Neural cell (in vitro differentiated cells): ENCODE results near the gene CSRNP3. TPM values are rescaled to one million over a fixed set of nuclear protein-coding genes. Genes with fewer than 3 reads are reported as not detected.

ENCODE experiments used
- H2AFZ ChIP-seq: fragments of 200-600, 300-800 bp; sonication (generic), shearing (Covaris generic); 2 replicates; pipeline ENCODE4 v1.6.0; 2014; ENCODE audit warnings: low read depth, mild to moderate bottlenecking, antibody characterized with exemption, low read length, moderate library complexity
- H3F3A ChIP-seq: fragments of 200-600 bp; shearing (Covaris generic); 2 replicates; pipeline ENCODE4 v1.6.1; 2016; ENCODE audit warnings: mild to moderate bottlenecking, moderate library complexity, mixed read lengths, antibody characterized with exemption, low read length; ENCODE audit not compliant: insufficient read depth, poor library complexity, severe bottlenecking
- H3K27ac ChIP-seq: fragments of 200-600, 300-800 bp; sonication (generic), shearing (Covaris generic); 2 replicates; pipeline ENCODE4 v1.5.1; 2014; ENCODE audit warnings: mild to moderate bottlenecking, low read length, moderate library complexity
- H3K27me3 ChIP-seq: fragments of 300-800, 200-600 bp; sonication (generic), shearing (Covaris generic); 2 replicates; pipeline ENCODE4 v1.6.0; 2014; ENCODE audit warnings: mild to moderate bottlenecking, low read depth, low read length, moderate library complexity; ENCODE audit not compliant: insufficient read depth
- H3K36me3 ChIP-seq: fragments of 300-800, 200-600 bp; sonication (generic), shearing (Covaris generic); 2 replicates; pipeline ENCODE4 v1.5.1; 2014; ENCODE audit warnings: mild to moderate bottlenecking, antibody characterized with exemption, low read length, moderate library complexity; ENCODE audit not compliant: insufficient read depth
- H3K4me2 ChIP-seq: fragments of 300-800, 200-600 bp; sonication (generic), shearing (Covaris generic); 2 replicates; pipeline ENCODE4 v1.6.0; 2014; ENCODE audit warnings: mild to moderate bottlenecking, low read length
- H3K4me3 ChIP-seq: fragments of 300-800, 200-600 bp; sonication (generic), shearing (Covaris generic); 2 replicates; pipeline ENCODE4 v1.5.1; 2014; ENCODE audit warnings: mild to moderate bottlenecking, low read length, moderate library complexity
- H3K79me2 ChIP-seq: fragments of 200-600 bp; shearing (Covaris generic); replicated peaks from 2 replicates; pipeline ENCODE4 v1.6.0; 2014; ENCODE audit warnings: mild to moderate bottlenecking, low read length, moderate library complexity; ENCODE audit not compliant: insufficient read depth
- H3K9ac ChIP-seq: fragments of 300-800, 200-600 bp; sonication (generic), shearing (Covaris generic); 2 replicates; pipeline ENCODE4 v1.6.1; 2016; ENCODE audit warnings: mild to moderate bottlenecking, low read length, mixed read lengths
- H3K9me2 ChIP-seq: fragments of 200-600 bp; shearing (Covaris generic); 2 replicates; pipeline ENCODE4 v1.6.1; 2016; ENCODE audit warnings: mild to moderate bottlenecking, low read length, mixed read lengths; ENCODE audit not compliant: insufficient read depth
- H3K9me3 ChIP-seq: fragments of 200-600, 300-800 bp; sonication (generic), shearing (Covaris generic); 2 replicates; pipeline ENCODE4 v1.6.1; 2016; ENCODE audit warnings: mild to moderate bottlenecking, mixed run types, low read length, moderate library complexity, mixed read lengths
- H4K20me1 ChIP-seq: fragments of 200-600 bp; shearing (Covaris generic); 2 replicates; pipeline ENCODE4 v1.6.1; 2016; ENCODE audit warnings: mild to moderate bottlenecking, mixed run types; ENCODE audit not compliant: insufficient read depth
- EP300 ChIP-seq: fragments of 450-650 bp; conservative IDR thresholded peaks from 2 replicates; pipeline ENCODE4 v1.6.1; 2014; ENCODE audit warnings: antibody characterized with exemption, mild to moderate bottlenecking, moderate library complexity; ENCODE audit not compliant: poor library complexity, severe bottlenecking
- EZH2 ChIP-seq: fragments of 200-600, 300-800 bp; shearing (Covaris generic), sonication (generic); IDR thresholded peaks from 2 replicates; pipeline ENCODE4 v1.6.1; 2014; ENCODE audit warnings: antibody characterized with exemption, low read length, borderline replicate concordance, mild to moderate bottlenecking; ENCODE audit not compliant: insufficient read depth, poor library complexity, severe bottlenecking
- MXI1 ChIP-seq: fragments of 450-650 bp; conservative IDR thresholded peaks from 2 replicates; pipeline ENCODE4 v1.6.1; 2014; ENCODE audit warnings: antibody characterized with exemption, mild to moderate bottlenecking; ENCODE audit not compliant: poor library complexity, severe bottlenecking
- POLR2AphosphoS5 ChIP-seq: IDR thresholded peaks from 2 replicates; pipeline ENCODE4 v1.6.1; 2012
- RAD21 ChIP-seq: fragments of 450-650 bp; conservative IDR thresholded peaks from 2 replicates; pipeline ENCODE4 v1.6.1; 2014; ENCODE audit warnings: antibody characterized with exemption, mild to moderate bottlenecking, moderate library complexity
- SMC3 ChIP-seq: fragments of 450-650 bp; conservative IDR thresholded peaks from 2 replicates; pipeline ENCODE4 v1.6.1; 2014; ENCODE audit warnings: antibody characterized with exemption, mild to moderate bottlenecking, moderate library complexity; ENCODE audit not compliant: poor library complexity
- TAF1 ChIP-seq: IDR thresholded peaks from 2 replicates; pipeline ENCODE4 v1.6.1; 2012; ENCODE audit warnings: low read depth
- polyA plus RNA-seq: library from polyadenylated mRNA; depleted of rRNA; stranded (reverse); fragments of >200 nt; gene quantifications from 2 replicates; pipeline ENCODE4 v1.2.3, GENCODE V29; 2014
- TF ChIP-seq, protein P1 (sequence below): fragments of 450-650 bp; IDR thresholded peaks from 2 replicates; pipeline ENCODE4 v1.5.1; 2014; ENCODE audit warnings: antibody characterized with exemption, mild to moderate bottlenecking, moderate library complexity; ENCODE audit not compliant: poor library complexity, severe bottlenecking
- TF ChIP-seq, protein P2 (sequence below): IDR thresholded peaks from 2 replicates; pipeline ENCODE4 v1.6.1; 2012; ENCODE audit warnings: borderline replicate concordance

The CSRNP3 gene
- polyA plus RNA-seq, 1 donor from 2014 or later, result 66.6 TPM

DNA sequence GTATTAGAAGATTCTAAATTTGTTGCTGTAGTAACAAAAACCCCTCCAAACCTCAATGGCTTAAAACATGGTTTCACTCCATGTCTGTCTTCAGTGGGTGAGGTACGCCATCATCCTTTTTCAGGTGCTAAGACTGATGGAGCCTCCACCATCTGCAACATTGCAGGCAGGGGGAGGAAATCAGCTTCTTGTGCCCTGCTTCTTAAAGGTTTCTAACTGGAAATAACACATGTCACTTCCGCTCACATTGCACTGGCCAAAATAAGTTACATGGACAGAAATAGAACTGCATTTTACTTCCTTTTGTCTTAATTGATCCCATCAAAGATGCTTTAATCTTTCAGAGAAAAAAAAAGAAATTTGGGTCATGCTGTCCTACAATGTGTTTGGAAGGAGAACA lies 230.4 kb downstream of the CSRNP3 start:
- Histone ChIP-seq H2AFZ (no peak overlapping the region), H4K20me1 (no peaks in the 10 kb centered on the region)
- TF ChIP-seq SMC3 (no peak), TAF1 (no peak), RAD21 (no peak), POLR2AphosphoS5 (no peak), EZH2 (no peak), MXI1 (no peak), EP300 (no peak)
- TF ChIP-seq, protein P1, sequence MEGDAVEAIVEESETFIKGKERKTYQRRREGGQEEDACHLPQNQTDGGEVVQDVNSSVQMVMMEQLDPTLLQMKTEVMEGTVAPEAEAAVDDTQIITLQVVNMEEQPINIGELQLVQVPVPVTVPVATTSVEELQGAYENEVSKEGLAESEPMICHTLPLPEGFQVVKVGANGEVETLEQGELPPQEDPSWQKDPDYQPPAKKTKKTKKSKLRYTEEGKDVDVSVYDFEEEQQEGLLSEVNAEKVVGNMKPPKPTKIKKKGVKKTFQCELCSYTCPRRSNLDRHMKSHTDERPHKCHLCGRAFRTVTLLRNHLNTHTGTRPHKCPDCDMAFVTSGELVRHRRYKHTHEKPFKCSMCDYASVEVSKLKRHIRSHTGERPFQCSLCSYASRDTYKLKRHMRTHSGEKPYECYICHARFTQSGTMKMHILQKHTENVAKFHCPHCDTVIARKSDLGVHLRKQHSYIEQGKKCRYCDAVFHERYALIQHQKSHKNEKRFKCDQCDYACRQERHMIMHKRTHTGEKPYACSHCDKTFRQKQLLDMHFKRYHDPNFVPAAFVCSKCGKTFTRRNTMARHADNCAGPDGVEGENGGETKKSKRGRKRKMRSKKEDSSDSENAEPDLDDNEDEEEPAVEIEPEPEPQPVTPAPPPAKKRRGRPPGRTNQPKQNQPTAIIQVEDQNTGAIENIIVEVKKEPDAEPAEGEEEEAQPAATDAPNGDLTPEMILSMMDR, result no peak
- TF ChIP-seq, protein P2, sequence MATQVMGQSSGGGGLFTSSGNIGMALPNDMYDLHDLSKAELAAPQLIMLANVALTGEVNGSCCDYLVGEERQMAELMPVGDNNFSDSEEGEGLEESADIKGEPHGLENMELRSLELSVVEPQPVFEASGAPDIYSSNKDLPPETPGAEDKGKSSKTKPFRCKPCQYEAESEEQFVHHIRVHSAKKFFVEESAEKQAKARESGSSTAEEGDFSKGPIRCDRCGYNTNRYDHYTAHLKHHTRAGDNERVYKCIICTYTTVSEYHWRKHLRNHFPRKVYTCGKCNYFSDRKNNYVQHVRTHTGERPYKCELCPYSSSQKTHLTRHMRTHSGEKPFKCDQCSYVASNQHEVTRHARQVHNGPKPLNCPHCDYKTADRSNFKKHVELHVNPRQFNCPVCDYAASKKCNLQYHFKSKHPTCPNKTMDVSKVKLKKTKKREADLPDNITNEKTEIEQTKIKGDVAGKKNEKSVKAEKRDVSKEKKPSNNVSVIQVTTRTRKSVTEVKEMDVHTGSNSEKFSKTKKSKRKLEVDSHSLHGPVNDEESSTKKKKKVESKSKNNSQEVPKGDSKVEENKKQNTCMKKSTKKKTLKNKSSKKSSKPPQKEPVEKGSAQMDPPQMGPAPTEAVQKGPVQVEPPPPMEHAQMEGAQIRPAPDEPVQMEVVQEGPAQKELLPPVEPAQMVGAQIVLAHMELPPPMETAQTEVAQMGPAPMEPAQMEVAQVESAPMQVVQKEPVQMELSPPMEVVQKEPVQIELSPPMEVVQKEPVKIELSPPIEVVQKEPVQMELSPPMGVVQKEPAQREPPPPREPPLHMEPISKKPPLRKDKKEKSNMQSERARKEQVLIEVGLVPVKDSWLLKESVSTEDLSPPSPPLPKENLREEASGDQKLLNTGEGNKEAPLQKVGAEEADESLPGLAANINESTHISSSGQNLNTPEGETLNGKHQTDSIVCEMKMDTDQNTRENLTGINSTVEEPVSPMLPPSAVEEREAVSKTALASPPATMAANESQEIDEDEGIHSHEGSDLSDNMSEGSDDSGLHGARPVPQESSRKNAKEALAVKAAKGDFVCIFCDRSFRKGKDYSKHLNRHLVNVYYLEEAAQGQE, result no peak

DNA sequence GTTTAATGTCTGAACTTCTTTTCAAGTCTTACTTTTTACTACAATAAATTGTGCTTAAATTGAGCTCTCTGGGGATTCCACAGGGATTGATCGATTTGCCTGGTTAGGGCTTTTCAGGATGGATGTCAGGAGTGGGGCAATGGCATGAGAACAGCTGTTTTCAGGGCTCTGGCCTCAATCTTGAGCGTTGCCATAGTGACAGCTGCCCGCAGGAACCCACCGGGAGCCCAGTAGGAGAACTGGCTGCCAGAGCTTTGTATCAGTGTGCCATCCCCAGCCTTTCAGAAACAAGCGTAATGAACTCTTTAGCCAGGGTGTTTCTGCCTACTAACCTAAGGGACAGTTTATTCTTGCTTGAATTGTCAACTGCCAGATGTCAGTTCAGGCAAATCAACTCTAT lies 231.0 kb downstream of the CSRNP3 start:
- no peak for TF ChIP-seq SMC3
- TF ChIP-seq MXI1, result no peak
- TF ChIP-seq RAD21, result no peak
- no peak for TF ChIP-seq TAF1
- TF ChIP-seq, protein P1, result no peak
- TF ChIP-seq EP300, result no peak
- TF ChIP-seq EZH2, result no peak
- TF ChIP-seq, protein P2, result no peak
- Histone ChIP-seq H3K79me2 (no peaks in the 10 kb centered on the region), H3K9ac (no peak overlapping the region), H3K4me2 (no peak overlapping the region), H3K27ac (no peak overlapping the region), H2AFZ (no peak overlapping the region), H3K4me3 (no peak overlapping the region), H3F3A (no peaks in the 10 kb centered on the region), H3K36me3 (no peaks in the 10 kb centered on the region), H3K27me3 (no peaks in the 10 kb centered on the region), H3K9me3 (no peaks in the 10 kb centered on the region), H3K9me2 (no peaks in the 10 kb centered on the region), H4K20me1 (no peaks in the 10 kb centered on the region)

More for the DNA sequence above, 230.4 kb downstream of the CSRNP3 start:
- Histone ChIP-seq H3K79me2 (no peaks in the 10 kb centered on the region), H3K4me3 (no peak overlapping the region), H3K36me3 (no peaks in the 10 kb centered on the region), H3K27me3 (no peaks in the 10 kb centered on the region), H3F3A (no peaks in the 10 kb centered on the region), H3K4me2 (no peak overlapping the region), H3K9me2 (no peaks in the 10 kb centered on the region), H3K27ac (no peak overlapping the region), H3K9ac (no peak overlapping the region), H3K9me3 (no peaks in the 10 kb centered on the region)
